GM21526 (cell line): ENCODE results near the gene CDKAL1.

Experiments
- ATAC-seq: cut with Tn5 transposase; IDR thresholded peaks from one replicate; pipeline ENCODE4 v1.9.1; 2021; ENCODE audit warnings: moderate library complexity; ENCODE audit not compliant: unreplicated experiment, low FRiP score

Gene CDKAL1

DNA sequence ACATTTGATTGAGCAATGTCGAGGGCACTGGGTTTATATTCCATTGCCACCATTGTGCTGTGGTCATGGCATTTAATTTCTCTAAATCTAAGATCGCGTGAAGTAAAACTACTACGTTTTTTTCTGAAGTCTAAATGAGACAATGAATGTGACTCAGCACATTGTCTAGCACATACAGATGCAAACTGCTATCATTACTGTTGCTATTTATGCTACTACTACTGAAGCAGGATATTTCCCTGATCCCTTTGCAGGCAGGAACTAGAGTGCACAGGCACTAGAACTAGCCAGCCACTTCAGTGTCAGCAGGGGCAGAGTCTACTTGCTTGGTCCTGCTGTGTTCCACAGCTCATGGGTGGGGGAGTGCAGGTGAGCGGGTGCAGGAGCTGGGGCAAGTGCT lies 449.7 kb downstream of the CDKAL1 start:
- ATAC-seq, result no peak

DNA sequence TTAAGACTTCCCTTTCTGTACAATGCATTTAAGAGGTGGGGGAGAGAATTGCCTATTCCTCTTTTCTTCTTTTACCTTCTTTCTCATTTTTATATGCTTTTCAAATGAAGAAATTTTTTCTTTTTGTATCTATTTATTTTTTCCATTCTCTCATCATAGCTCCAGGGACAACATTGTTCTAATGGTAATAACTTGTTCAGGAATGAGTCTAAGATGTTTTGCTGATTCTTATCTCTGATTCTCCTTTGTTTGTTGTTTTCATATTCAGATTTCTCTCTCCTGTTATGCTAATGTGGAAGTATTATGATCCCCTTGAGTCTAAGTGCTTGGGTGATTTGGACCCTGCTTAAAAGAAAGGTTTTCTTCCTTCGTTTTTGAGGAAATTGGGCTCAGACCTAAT lies 451.6 kb downstream of the CDKAL1 start:
- no peak for ATAC-seq

DNA sequence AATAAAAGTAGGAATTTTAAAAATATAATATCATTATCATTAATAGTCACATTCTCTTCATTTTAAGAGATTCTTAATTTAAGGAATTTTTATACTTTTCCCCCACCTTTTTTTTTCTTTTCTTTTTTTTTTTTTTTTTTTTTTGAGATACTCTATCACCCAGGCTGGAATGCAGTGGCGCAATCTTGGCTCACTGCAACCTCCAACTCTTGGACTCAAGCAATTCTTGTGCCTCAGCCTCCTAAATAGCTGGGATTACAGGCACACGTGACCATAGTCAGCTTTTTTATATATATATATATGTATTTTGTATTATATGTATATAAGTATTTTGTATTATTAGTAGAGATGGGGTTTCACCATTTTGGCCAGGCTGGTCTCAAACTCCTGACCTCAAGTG lies 457.7 kb downstream of the CDKAL1 start:
- no peak for ATAC-seq

DNA sequence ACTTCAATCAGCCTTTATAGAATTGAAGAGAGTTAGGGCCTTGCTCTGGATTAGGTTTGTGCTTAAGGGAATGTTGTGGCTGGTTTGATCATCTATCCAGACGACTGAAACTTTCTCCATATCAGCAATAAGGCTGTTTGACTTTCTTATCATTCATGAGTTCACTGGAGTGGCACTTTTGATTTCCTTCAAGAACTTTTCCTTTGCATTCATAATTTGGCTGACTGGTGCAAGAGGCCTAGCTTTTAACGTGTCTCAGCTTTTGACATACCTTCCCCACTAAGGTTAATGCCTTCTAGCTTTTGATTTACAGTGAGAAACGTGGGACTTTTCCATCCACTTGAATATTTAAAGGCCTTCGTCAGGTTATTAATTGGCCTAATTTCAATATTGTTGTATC lies 461.8 kb downstream of the CDKAL1 start:
- ATAC-seq, result no peak

DNA sequence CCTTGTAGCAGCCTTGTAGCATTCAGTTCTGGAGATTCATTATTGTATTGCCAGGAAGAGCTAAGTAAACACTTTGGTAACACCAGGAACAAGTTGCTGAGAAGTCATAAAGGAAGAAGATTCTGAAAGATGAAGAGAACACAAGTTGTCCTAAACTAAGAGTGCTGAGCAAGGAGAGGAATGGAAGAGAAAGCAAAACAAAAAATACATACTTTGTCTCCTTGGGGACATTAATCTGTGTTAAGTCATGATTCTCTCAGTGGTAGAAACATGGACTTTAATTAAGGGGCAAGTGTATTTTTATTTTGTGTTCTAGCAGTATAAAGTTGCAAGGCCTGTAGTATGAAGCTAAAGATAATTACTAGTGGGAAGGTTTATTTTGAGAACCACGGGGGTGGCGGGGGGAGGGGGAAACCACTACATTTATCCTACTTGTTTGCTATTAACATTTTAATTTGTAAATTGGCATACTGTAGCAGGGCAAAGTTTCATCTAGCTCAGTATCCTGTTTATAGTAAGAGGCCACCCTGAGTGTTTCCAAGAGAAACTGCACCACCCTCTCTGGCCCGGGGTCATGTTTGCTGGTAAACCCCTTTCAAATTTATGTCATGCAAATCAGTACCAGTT lies 463.0 kb downstream of the CDKAL1 start:
- ATAC-seq, result no peak

DNA sequence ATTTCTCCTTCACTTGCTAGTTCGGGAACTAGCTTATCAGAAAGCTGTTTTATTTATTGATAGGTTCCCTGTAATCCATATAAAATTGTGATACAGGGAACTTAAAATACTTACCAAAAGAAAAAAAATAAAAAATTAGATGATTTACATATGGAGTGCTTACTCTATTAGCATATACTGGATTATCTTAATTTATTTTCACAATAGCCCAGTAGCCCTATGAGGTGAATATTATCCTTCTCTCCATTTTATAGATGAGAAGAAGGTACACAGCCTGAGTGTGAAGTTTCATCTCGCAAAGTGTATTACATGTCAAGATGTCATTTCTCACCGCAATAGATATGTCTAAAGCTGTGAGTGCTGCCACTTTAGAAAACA lies 463.5 kb downstream of the CDKAL1 start:
- ATAC-seq, result no peak

DNA sequence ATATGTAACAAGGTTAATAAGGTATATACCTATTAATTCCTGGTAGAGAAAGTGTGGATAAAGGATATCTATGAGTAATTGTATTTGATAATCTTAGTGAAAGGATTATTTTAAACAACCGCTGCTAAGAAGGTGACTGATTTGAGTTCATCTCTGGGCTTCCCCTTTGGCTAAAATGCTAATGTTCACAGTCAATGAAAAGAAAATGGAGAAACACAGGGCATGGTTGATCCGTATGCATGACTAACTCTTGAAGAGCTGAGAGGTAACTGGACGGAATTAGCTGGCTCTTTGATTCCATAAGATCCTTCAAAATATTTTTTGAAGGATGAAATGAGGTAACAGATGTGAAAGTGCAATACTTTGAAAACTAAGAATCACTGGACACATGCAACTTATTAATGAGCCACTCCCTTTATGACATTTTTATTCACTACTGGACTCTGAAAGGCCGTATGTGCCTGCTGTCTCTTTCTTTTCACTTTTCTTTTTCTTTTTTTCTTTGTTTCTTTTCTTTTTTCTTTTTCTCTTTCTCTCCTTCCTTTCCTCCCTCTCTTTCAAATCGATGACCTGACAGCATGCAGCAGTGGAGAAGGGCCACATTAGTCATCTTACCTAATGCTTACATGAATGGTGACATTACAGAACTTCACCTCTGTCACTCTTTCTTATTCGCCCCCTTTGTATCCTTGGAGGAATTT lies 464.6 kb downstream of the CDKAL1 start:
- no peak for ATAC-seq

DNA sequence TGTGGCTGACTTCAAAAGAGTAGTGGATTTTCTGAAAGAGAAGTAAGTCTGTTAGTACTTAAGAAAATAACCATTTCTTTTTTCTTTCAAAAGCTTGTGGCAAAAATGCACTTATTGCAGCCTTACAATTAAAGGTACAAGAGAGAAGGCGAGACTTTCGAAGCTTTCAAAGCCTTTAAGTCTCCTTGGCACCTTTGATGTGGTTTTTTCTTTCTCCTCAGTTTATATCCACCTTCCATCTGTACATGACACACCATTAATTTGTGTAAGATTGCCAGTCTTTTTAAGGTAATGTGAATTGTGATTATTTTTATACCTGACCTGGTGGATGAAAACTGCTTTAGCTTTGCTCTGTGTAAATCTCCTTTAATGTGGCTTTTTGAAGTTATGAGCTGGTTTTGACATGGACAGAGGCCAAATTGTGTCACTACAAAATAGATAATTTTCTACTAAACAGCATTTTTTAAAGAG lies 466.1 kb downstream of the CDKAL1 start:
- no peak for ATAC-seq

DNA sequence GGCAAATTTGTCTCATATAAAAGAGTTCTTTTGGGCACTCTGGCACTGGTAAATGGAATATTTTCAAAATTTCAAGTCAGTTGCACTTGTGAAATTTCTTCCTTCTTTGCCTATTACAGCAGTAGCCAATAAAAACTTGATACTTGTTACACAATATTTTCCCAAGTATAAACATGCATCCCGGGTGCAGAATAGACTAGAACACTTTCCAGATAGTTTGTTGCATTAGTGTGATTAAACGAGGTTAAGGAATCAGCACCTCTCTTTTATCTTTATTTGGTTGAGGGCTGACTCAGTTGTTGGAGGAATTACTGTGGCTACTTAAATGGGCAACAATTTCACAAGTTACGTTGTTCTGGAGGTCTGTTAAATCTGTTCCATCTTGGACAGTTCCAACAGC lies 467.5 kb downstream of the CDKAL1 start:
- ATAC-seq, result no peak

DNA sequence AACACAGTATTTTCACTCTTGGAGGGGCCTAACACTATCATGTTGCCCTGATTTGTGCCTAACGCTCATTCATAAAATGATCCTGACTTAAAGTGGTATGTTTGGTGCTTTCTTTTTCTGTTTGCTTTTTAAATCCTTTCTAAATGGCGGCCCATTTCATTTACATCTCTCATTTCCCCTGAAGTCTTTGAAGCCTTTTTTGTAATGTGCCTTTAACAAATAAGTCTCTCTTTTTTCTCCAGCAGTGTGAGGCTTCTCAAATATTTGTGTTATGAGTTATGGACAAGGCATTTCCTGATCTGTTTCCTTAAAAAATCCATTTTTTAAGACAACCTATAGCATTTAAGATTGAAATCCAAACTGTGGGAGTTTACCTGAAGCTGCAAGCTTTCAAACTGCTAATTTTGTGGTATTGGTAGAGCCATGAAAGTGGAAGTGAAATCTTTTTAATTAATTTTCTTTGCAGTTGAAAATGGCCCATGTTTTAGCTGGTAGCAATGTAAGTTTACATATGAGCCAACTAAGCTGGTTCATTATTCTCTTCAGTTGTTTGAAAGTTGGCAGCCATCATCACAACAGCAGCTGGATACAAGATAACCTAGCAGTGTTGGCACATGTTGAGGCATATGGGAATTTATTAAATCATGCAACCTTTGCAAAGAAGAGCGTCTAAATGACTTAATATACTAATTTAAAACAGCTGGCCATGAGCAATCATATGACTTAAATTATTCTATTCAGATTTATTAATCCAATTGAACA lies 469.7 kb downstream of the CDKAL1 start:
- ATAC-seq, result peak; percentile 82

DNA sequence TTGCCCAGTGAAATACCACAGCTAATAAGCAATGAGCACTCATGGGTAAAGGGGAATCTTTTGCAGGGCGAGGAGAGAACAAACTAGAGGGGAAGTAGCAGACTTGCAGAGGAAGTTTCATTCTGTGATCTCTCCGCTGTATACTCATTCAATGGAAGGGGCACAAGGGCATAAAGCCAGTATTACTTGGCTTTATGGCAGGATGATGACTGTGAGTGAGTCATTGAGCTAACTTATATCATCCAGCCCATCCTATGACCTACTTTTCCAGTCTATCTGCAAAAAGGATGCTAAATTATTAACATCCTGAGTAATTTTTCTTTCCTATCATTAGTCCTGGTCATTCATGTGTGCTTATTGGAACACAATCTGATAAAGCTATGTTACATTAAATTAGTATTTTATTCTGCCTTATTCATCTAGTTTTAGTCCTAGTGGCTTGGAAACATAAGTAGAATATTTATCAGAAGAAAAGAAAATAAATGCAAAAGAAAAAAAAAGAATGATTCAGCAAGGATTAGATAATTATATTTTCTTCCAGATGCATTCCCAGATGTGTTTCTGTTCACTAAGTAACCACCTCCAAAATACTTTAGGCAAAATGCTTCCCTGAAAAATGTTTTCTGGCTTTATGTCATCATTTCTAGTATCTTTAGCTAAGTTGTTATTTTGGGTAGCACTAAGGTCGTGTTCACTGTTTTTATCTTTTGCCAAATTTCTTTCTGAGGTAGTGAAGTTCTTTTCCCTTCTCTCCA lies 471.7 kb downstream of the CDKAL1 start:
- ATAC-seq, result no peak

DNA sequence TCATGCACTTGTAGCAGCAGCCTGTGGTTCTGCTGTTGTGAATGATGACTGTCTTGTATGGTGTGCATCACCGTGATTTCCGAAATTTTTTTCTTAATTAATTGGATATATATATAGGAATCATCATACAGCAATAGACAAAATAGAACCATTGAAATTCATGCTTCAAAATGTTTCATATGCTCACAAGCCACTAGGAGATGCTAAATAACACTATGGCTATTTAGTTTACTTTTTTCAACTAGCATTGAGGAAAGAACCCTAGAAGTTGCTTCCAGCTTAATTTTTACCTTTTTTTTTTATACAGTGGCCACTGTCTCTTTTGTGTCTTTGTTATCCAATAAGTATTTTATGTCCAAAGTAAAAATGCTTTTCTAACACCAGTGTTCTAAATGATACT lies 485.4 kb downstream of the CDKAL1 start:
- no peak for ATAC-seq

DNA sequence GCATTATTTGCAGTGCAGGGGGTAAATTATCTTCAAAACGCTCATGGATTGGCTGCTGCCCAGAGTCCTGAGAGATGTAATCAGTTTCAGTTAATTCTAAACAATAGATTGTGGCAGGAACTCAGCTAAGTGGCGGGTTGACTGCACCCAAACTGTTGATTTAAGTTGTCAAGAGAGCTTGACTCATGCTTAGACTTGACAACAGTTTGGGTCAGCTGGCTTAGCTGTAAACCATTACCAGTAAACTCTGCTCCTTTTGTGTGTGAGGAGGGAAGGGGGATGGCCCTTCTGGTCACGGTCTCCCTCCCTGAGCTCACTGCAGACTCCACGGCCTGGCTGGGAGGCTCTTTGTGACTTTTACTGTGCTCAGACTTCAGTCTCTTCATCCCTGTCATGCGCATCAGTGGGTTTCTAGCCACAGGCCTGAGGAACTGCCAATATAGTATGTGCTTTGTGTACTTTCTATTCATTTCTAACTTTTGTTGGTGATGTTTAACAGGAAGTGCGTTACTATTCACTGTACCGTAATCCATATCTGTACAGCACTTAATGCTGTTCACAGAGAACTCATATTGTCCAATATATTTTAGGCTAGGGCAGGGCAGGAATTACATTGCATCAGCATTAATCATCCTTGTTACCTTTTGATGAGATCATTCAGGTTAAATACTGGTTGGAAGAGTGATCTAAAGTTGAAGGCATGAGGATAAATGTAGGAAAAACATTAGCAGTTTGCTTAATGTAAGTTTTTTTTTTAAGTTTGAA lies 488.3 kb downstream of the CDKAL1 start:
- peak; percentile 89 for ATAC-seq

DNA sequence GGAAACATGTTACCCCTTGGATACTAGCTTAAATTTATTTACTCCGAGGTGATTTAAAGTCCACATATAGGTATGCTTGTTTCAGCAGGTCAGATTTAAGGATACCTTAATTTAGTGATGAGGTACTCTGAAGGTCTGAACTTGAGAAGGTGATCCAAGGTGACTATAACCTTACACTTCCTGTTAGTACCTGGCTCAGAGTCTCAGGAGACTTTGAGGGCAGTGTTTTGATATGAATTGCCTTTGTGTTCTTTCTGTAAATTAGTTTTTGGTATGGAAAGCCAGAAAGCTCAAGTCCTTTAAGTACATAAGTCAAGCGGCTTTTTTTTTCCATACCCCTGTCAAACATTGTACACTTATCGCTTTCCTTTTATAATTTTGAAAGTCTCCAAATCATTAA lies 489.0 kb downstream of the CDKAL1 start:
- ATAC-seq, result no peak

DNA sequence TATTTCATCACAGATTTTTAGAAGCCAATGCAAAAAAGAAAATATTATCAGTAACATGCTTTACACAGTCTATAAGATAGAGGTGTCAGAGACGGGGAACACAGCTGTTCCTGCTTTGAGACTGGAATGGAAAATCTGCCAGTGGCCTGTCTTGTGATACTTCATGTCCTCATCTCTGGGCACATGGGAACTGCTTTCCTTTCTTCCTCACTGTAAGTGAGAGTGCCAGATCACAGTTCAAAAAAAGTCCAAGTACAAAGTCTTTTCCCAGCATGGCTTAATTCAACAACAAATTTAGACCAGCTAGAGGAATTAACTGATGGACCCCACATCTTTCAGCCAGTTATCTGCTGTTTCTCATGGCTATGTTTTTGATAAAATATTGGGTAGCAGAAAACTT lies 490.4 kb downstream of the CDKAL1 start:
- ATAC-seq, result no peak

DNA sequence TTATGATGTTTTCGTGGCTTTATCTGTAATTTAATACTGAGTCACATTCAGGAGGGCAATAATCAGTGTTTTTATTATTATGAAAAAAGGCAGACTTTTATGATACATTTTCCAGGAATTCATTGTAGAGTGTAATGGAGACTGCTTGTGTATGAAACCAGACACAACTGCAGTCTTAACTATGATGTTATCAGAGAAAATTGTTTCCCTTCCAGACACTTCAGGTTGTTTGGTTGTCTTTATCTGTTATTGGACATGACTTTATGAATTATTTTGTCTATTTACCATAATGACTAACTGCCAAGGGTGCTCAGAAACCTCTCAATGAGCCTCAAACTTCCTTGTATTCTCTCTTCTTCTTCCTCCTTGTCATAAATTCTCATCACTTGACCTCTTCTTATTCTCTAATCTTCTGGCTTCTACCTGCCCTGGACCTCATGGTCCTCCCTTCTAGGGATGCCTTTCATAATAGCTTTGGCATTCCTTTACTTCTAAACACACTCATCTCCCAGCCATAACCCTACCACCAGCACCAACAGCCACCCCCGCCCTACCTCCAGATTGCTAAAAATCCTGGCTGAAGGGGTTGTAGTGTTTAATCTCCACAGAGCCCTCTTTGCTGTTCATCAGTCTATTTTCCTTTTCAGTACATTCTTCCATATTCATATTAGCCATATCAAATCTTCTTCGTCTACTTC lies 492.5 kb downstream of the CDKAL1 start:
- ATAC-seq, result no peak

DNA sequence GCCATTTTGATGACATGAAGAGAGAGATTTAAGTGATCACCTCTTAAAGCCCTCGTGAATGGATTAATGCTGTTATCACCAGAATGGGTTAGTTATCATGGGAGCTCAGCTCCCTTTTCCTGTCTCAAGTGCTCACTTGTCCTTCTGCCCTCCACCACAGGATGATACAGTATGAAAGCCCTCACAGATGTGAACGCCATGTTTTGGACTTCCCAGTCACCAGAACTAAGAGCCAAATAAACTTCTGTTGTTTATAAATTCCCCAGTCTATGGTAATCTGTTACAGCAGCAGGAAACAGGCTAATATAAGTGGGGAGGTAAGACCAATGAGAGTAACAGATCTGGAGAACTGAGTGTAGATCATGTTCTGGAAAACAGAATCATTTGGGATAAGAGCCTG lies 493.2 kb downstream of the CDKAL1 start:
- ATAC-seq, result no peak

DNA sequence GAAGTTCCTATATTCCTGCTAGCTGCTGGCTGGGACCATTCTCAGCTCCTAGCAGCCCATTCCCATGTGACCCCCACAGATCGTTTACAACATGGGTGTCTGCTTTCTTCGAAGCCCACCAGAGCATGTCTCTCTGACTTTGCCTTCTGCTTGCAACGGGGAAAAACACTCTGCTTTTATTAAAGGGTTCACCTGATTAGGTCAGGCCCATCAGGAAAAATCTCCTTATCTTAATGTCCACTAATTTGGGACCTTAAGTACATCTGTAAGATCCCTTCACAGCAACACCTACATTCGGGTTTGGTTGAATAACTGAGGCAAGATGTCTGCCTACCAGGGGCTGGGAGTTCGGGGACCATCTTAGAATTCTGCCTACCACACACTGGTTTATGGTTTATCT lies 496.9 kb downstream of the CDKAL1 start:
- ATAC-seq, result no peak

DNA sequence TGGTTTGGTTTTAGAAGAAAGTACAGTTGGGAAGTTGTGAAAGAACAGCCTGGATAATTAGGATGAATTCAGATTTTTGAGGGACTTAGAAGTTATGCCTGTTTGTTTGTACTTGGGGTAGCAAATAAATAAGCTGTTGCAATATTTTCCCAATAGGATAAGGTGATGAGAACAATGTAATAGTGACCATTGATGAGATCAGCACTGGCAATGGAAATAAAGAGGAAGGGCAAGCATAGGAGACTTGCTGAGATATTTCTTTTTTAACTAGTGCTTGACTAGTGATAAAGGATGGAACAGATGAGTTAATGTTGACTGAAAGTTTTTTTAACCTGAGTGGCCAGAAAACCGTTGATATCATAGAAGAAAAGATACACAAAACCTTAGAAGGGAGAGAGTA lies 498.8 kb downstream of the CDKAL1 start:
- no peak for ATAC-seq

DNA sequence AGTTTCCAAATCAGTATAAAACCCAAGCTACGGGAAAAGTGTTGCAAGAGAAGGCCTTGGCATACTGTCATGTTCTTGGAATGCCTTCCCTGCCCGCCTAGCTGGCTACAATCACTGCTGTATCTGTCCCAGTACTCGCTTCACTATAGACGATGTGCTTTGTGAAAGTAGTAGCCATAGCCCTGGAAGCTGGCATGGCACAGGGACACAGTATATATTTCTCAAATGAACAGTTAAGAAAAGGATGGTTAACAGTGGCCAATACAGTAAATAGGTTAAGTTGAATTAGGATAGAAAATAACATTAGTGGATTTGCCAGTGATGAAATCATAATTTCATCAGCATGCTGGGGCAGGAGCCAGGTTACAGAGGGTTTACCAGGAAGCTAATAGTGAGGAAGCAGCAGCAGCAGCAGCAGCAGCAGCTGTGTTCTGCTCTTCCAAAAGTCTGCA lies 499.3 kb downstream of the CDKAL1 start:
- no peak for ATAC-seq
